Stimulated activated naive CD8-positive, alpha-beta T cell treated with anti-CD3 and anti-CD28 coated beads, Interleukin-15, amount 100 ng/mL, for 72 hours (primary cell): ENCODE measurements around the gene SLC6A11.

Experiments used
- ATAC-seq: fragments of 150-1000 bp; cut with Tn5 transposase; 2 replicates; pipeline ENCODE4 v1.10.0; 2021; ENCODE audit warnings: mild to moderate bottlenecking, moderate library complexity
- DNase-seq, 2 donors: peaks; one replicate each; pipeline ENCODE4 v3.0.0; 2021 to 2022
- H3K27ac Mint-ChIP-seq, 2 donors: one replicate each; pipeline ENCODE4 v1.8.0; 2022; ENCODE audit warnings: mild to moderate bottlenecking in 2 of 2, mixed read lengths in 2 of 2, moderate library complexity in 2 of 2
- H3K27me3 Mint-ChIP-seq: one replicate; pipeline ENCODE4 v1.8.0; 2022; ENCODE audit warnings: mixed read lengths
- H3K4me1 Mint-ChIP-seq: one replicate; pipeline ENCODE4 v1.8.0; 2022; ENCODE audit warnings: mild to moderate bottlenecking, mixed read lengths
- H3K4me3 Mint-ChIP-seq, 2 donors: one replicate each; pipeline ENCODE4 v1.8.0; 2022; ENCODE audit warnings: mild to moderate bottlenecking in 2 of 2, mixed read lengths in 2 of 2, moderate library complexity in 1 of 2
- H3K9me3 Mint-ChIP-seq, 2 donors: one replicate each; pipeline ENCODE4 v1.8.0; 2022; ENCODE audit warnings: mixed read lengths in 2 of 2

The SLC6A11 gene

DNA sequence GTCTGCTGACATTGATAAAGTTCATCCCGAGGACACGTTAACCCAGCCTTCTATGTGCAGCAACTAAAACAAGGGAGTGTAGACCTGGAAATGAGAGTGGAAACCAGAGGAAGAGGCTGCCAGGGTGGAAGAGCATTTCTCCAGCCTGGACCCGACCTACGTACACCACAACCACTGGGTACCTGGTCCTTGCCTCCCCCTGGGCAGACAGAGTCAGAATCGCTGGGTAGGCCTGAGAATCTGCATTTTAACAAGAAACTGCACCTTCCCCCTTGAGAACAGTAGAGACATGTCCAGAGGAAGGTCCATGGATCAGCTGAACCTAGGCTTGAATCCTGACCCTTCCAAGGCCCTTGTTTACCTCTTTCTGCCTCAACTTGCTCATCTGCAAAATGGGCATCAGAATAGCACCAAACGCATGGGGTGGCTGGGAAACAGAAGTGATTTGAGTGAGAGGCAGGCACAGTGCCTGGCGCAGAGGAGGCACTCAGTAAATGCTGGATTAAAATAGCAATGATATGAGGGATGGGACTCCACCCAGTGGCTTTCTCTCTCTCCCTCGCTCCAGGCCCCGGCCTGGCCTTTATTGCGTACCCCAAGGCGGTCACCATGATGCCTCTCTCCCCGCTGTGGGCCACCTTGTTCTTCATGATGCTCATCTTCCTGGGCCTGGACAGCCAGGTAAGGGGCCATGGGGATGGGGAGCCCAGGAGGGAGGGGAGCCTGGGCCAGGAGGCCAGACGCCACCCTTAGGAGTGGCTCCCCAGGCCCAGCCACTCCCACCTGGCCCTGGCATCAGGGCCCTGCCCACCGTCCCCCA, 109.6 kb downstream of the SLC6A11 start:
- H3K27ac Mint-ChIP-seq = no peak overlapping the region
- ATAC-seq = no peak

DNA sequence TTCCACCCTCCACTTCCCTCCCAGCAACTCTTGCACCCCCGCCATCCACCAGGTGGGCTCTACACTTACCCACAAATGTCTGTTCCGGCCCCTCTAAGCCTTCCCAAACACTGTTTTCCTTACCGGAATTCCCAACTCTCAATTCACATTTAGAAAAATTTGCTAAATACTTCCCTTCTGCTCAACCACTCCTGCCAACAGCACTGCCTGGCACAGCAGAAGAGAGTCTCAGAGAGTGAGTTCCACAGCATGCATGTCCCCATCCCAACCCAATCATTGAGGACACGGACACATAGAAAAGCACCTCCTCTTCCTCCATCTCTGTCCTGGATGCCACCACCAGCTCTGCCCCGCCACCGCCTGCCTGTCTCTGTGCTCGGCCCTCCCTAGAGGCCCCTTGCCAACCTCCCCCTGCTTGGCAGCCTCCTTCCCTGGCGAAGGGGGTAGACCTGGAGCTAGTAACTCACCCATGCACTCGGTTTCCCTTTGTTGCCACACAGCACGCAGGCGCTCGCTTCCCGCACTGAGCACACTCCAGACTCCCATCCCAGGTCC, 110.3 kb downstream of the SLC6A11 start:
- no peak overlapping the region for H3K4me3 Mint-ChIP-seq
- H3K4me1 Mint-ChIP-seq = no peaks in the 10 kb centered on the region
- peaks cover 8% of the 10 kb centered on the region for H3K27me3 Mint-ChIP-seq
- ATAC-seq = no peak
- no peak for DNase-seq
- H3K9me3 Mint-ChIP-seq = no peaks in the 10 kb centered on the region
- H3K27ac Mint-ChIP-seq = no peak overlapping the region

More for the DNA sequence above, 109.6 kb downstream of the SLC6A11 start:
- Mint-ChIP-seq H3K4me3 (no peak overlapping the region), H3K4me1 (no peaks in the 10 kb centered on the region), H3K27me3 (peaks cover 13% of the 10 kb centered on the region), H3K9me3 (no peaks in the 10 kb centered on the region)
- no peak for DNase-seq

DNA sequence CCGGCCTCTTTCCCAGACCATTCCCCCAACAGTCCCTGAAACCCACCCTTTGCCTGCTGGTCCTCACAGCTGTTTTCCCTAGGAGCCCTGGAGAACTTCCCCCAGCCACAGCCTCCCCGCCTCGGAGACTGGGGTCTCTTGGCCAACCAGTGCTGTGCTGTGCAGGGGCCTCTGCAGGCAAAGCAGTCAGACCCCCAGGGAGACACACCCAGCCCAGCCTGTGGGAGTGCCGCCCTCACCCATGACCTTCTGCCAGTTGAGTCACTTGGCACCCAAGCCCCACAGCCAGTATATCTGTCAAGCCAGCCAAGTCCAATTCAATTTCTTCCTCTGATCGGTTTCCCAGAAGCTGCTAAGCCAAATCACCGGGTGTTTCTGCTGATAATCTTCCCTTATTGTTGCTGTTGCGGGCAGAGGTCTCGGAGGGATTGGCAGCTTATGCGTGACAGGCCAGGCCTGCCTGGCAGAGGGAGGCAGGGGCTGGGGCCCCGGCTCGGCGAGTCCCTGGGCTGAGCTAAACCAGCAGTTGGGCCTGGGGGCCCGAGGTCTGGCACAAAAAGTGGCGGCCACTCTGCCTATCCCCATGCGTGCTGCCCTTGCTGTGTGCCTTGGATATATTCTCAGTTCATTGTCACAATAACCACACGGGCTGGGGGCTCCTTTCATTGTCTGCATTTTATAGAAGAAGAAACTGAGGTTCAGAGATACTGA, 110.9 kb downstream of the SLC6A11 start:
- Mint-ChIP-seq H3K27me3 (peaks cover 7% of the 10 kb centered on the region), H3K9me3 (no peaks in the 10 kb centered on the region), H3K4me1 (no peaks in the 10 kb centered on the region), H3K4me3 (no peak overlapping the region), H3K27ac (no peak overlapping the region)
- DNase-seq (no peak), ATAC-seq (no peak)

DNA sequence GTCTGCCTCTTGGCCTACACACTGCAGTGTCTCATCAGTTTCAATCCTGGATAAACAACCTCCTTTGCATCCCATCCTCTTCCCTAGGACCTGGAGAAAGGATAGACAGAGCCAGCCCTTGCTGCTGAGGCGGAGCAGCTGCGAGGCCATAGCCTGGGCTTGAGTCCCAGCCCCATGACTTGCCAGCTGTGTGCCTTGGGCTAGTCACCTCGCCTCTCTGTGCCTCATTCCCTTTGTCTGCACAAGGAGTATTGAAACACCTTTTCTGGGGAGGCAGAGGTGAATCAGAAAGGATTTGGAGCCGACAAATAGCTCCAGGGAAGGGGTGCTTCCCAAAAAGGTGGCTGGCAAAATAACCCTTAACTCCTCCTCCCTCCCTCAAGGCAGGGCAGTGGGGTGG, 111.5 kb downstream of the SLC6A11 start:
- Mint-ChIP-seq H3K27me3 (peaks cover 5% of the 10 kb centered on the region), H3K27ac (no peak overlapping the region), H3K4me3 (no peak overlapping the region), H3K4me1 (no peaks in the 10 kb centered on the region), H3K9me3 (no peaks in the 10 kb centered on the region)
- no peak for DNase-seq
- ATAC-seq = no peak

GRCh38 chr3:10928407-10928960, 112.5 kb downstream of the SLC6A11 start:
- H3K27ac Mint-ChIP-seq = no peak overlapping the region
- H3K27me3 Mint-ChIP-seq = peaks cover 7% of the 10 kb centered on the region
- ATAC-seq (no peak), DNase-seq (no peak)
- H3K4me1 Mint-ChIP-seq = no peaks in the 10 kb centered on the region
- H3K4me3 Mint-ChIP-seq = no peak overlapping the region
- H3K9me3 Mint-ChIP-seq = no peaks in the 10 kb centered on the region

GRCh38 chr3:10928961-10929471, 113.0 kb downstream of the SLC6A11 start:
- Mint-ChIP-seq H3K27ac (peak overlapping the region in 1 of 2 donors; percentile 7), H3K9me3 (no peaks in the 10 kb centered on the region), H3K4me3 (no peak overlapping the region), H3K27me3 (peaks cover 7% of the 10 kb centered on the region), H3K4me1 (no peaks in the 10 kb centered on the region)
- ATAC-seq (no peak), DNase-seq (no peak)

- H3K27ac Mint-ChIP-seq = no peak overlapping the region
- H3K27me3 Mint-ChIP-seq = peaks cover 7% of the 10 kb centered on the region
- H3K4me3 Mint-ChIP-seq = no peak overlapping the region
- H3K9me3 Mint-ChIP-seq = no peaks in the 10 kb centered on the region
- ATAC-seq (no peak), DNase-seq (no peak)
- H3K4me1 Mint-ChIP-seq = no peaks in the 10 kb centered on the region
Observed at GRCh38 chr3:10929978-10930665, 114.1 kb downstream of the SLC6A11 start.

- Mint-ChIP-seq H3K4me3 (no peak overlapping the region), H3K9me3 (no peaks in the 10 kb centered on the region), H3K27ac (no peak overlapping the region), H3K27me3 (peaks cover 7% of the 10 kb centered on the region), H3K4me1 (no peaks in the 10 kb centered on the region)
- no peak for DNase-seq
- ATAC-seq = no peak
Observed at GRCh38 chr3:10930666-10931040, 114.6 kb downstream of the SLC6A11 start.

DNA sequence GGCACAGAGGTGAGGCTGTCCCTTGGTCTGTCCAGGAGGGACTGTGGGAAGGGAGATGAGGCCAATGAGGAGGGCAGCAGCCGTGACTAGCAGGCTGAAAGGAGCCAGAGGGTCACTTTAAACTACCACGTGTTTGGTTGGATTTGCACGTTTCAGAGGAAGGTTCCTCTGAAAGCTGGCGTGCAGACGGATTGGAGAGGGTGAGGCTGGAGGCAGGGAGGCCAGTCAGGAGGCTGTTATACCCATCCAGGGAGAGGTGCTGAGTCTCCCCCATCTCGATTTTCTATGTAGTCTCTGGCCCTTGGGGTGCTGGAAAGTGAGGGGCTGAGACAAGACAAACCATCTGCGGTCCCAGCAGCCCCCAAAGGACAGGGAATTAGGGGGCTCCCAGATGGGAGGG, 116.6 kb downstream of the SLC6A11 start:
- ATAC-seq (no peak), DNase-seq (no peak)
- Mint-ChIP-seq H3K9me3 (no peaks in the 10 kb centered on the region), H3K4me3 (no peak overlapping the region), H3K4me1 (no peaks in the 10 kb centered on the region), H3K27me3 (peaks cover 7% of the 10 kb centered on the region), H3K27ac (no peak overlapping the region)

DNA sequence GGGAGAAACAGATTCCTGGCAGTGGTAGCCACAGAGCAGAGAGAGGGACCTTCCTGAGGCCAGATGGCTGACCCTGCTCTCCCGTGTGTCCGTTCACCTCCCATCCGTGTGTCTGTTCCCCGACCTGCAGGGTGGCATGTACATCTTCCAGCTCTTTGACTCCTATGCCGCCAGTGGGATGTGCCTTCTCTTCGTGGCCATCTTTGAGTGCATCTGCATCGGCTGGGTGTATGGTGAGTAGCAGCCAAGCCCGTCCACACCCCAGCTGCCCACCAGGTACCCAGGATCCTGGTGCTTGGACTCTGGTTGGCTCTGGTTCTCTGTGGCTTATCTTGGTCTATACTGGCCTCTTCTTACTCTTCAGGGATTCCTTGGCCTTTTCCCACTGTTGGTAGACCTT, 117.0 kb downstream of the SLC6A11 start:
- H3K4me3 Mint-ChIP-seq = no peak overlapping the region
- no peaks in the 10 kb centered on the region for H3K4me1 Mint-ChIP-seq
- peak overlapping the region in 1 of 2 donors; percentile 90 for H3K27ac Mint-ChIP-seq
- no peak for ATAC-seq
- no peaks in the 10 kb centered on the region for H3K9me3 Mint-ChIP-seq
- peaks cover 7% of the 10 kb centered on the region for H3K27me3 Mint-ChIP-seq
- DNase-seq = no peak

DNA sequence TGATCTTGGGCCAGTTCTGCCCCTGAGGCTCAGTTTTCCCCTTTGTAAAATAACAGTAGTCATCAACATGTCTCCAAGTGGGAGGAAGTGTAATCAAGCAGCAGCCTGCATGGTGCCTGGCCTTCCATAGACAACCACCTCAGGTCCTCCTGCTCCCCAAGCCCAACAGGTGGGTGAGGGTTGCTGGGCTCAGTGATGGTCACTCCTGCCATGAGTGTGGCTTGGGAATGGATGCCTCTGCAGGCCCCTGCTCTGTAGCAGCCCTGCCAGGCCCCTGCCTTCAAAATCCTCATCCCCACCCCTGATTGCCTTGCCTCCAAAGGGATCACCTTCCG, 117.4 kb downstream of the SLC6A11 start:
- H3K4me3 Mint-ChIP-seq = no peak overlapping the region
- H3K27ac Mint-ChIP-seq = no peak overlapping the region
- H3K4me1 Mint-ChIP-seq = no peaks in the 10 kb centered on the region
- H3K9me3 Mint-ChIP-seq = no peaks in the 10 kb centered on the region
- DNase-seq (no peak), ATAC-seq (no peak)
- peaks cover 7% of the 10 kb centered on the region for H3K27me3 Mint-ChIP-seq

DNA sequence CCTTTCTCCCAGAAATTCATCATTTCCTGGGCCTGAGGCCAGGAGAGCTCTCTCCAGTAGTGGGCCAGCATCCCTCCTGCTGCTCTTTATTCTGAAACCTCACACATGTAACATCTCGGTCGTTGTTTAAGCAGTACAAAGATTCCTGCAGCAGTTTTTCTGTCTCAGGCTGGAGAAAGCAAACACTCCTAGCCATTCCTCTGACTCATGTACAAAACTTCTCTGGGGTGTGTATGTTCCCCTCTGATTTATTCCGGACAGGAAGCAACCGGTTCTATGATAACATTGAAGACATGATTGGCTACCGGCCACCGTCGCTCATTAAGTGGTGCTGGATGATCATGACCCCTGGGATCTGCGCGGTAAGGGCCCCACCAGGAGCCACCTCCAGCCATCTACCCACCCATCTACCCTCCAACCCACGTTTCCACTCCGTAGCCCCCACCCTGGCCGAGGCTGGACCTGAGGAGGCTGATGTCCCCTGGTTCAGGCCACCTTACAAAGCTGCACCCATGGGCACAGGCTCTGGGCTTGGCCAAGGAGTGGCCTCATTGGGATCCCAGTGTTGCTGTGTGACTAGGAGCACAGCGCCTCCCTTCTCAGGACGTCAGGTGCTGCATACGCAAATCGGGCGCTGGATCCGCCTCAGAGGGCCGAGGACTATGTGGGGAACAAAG, 117.9 kb downstream of the SLC6A11 start:
- Mint-ChIP-seq H3K4me1 (no peaks in the 10 kb centered on the region), H3K9me3 (no peaks in the 10 kb centered on the region), H3K27me3 (peaks cover 7% of the 10 kb centered on the region), H3K4me3 (no peak overlapping the region), H3K27ac (no peak overlapping the region)
- ATAC-seq (no peak), DNase-seq (no peak)

- ATAC-seq (no peak), DNase-seq (no peak)
- no peak overlapping the region for H3K27ac Mint-ChIP-seq
- no peaks in the 10 kb centered on the region for H3K9me3 Mint-ChIP-seq
- H3K27me3 Mint-ChIP-seq = peaks cover 15% of the 10 kb centered on the region
- H3K4me3 Mint-ChIP-seq = no peak overlapping the region
- no peaks in the 10 kb centered on the region for H3K4me1 Mint-ChIP-seq
Observed at GRCh38 chr3:10935028-10935427, 119.0 kb downstream of the SLC6A11 start.

DNA sequence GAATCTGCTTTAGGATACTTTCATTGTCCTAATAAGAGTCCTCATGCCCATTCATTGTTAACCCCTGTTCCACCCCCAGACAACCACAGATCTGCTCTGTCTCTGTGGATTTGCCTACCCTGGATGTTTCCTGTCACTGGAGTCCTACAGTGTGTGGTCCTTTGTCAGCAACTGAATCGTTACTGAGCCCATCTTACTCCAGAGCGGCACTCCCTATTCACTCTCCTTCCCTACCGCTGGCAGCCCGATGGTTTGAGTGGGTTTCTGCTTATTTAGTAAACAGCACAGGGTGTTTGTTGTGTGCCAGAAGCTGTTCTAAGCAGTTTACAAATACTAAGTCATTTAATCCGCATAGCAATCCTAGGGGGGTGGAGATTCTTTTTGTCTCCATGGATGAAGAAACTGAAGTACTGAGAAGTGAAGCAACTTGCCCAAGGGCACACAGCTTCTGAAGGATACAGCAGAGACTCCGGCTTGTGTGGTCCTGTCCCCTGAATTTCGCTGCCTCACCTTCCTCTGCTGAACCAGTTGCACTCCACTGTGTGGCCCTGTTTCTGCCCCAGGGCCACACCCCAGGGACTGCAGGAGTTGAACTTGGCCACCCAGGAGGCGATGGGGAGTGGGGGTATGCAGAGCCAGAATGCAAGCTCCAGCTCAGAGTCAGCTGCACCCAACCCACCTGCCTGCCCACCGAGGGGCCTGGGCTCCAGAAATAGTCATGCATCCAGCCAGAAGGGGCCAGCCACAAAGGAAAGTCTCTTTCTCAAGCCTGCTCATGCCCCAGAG, 120.0 kb downstream of the SLC6A11 start:
- Mint-ChIP-seq H3K27ac (no peak overlapping the region), H3K9me3 (no peaks in the 10 kb centered on the region), H3K4me1 (no peaks in the 10 kb centered on the region), H3K4me3 (no peak overlapping the region), H3K27me3 (peaks cover 15% of the 10 kb centered on the region)
- no peak for DNase-seq
- no peak for ATAC-seq
